Glomerular endothelial cell (primary cell): ENCODE measurements around the gene LRRC45. TPM values are rescaled to one million over a fixed set of nuclear protein-coding genes. Genes with fewer than 3 reads are reported as not detected.
"Not testable (repeated sequence)": the region's sequence is repeated elsewhere in the genome, so short reads cannot be mapped to it uniquely, and the experiment has no call there.

Experiments
- DNase-seq: peaks from one replicate; pipeline ENCODE4 v3.0.0-alpha.2; 2011; ENCODE audit warnings: low read depth, low spot score; ENCODE audit errors: extremely low read depth
- total RNA-seq: library from RNA; depleted of rRNA; stranded (reverse); fragments of >200 nt; gene quantifications from 2 replicates; pipeline ENCODE4 v1.2.3, GENCODE V29; 2015

Gene LRRC45
- total RNA-seq, 1 donor from 2014 or later: 24.9 TPM

DNA sequence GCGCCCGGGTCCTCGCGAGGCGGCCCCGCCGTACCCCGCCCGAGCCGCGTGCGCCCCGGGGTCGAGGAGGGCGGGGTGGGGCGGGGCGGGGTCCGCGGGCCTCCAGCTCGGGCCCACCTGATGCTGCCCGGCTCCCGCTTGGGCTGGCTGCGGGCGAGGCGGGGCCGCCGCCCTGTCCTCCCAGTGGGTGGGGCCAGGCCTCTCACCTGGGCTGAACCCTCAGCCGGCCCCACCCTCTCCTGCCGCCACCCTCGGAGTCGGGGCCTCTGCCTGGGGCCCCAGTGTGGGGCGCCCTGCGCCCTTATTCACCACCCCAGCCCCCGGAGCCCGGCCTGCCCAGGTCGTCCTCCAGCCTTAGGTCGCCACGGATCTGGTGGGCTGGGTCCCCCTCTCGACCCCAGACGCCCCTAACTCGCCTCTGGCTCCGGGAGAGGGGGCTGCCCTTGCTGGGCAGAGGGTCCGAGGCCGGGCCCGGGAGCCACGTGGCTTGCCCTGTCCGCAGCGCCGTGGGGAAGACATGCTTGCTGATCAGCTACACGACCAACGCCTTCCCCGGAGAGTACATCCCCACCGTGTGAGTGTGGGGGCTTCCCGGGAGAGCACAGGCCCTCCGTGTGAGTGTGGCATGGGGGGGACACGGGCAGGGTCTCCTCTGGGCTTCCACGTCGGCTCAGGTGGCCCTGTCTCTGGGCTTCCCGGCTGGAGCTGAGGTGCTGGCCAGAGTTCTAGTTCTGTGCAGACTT is 9.0 kb downstream of the LRRC45 start:
- no peak for DNase-seq

GRCh38 chr17:82033359-82034085 is 10.4 kb downstream of the LRRC45 start:
- DNase-seq: no peak

GRCh38 chr17:82034371-82035011 is 11.4 kb downstream of the LRRC45 start:
- DNase-seq: no peak

- DNase-seq: no peak
Observed at GRCh38 chr17:82035488-82035887, 12.4 kb downstream of the LRRC45 start.

GRCh38 chr17:82035956-82036633 is 13.0 kb downstream of the LRRC45 start:
- DNase-seq: no peak

DNA sequence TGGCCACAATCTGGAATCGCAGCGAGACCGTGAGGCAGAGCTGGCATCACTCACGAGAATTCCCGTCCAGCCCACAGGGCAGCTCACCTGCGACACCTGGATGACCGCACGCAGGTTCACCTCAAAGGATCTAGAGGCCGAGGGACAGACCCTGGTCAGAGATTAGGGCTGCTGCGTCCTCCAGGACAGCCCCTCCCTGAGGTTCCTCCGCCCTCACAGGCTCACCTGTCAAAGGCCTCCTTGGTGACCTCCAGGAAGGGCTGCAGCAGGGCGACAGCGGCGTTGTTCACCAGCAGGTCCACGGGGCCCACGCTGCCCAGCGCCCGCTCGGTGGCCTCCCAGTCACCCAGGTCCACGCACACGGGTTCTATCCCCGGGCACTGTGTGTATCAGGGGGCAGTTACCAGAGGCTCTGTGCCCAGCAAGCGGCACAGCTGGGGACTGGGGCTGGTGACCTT is 13.6 kb downstream of the LRRC45 start:
- no peak for DNase-seq

GRCh38 chr17:82037092-82037888 is 14.2 kb downstream of the LRRC45 start, which contains the start of gene DCXR:
DCXR (minus strand) TSS chr17:82037697; CDS start chr17:82037682, 15 bp downstream.
- no peak for DNase-seq

DNA sequence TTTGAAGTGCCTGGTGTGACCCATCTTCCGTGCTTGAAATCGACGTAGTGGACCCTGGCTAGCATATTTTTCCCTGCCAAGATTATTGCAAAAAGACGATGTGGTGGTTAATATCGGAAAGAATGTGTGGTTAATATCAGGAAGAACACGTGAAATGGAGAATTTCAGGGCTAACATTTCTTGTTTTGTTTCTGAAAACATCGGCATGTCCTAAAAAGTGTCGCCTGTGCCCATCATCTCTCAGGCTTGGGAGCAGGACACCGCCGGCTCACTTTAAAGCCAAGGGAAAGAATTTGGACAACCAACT is 14.7 kb downstream of the LRRC45 start:
- DNase-seq: no peak

- DNase-seq: not testable (repeated sequence)
Observed at GRCh38 chr17:82038796-82039409, 15.8 kb downstream of the LRRC45 start.

GRCh38 chr17:82039695-82040299 is 16.7 kb downstream of the LRRC45 start:
- no peak for DNase-seq

DNA sequence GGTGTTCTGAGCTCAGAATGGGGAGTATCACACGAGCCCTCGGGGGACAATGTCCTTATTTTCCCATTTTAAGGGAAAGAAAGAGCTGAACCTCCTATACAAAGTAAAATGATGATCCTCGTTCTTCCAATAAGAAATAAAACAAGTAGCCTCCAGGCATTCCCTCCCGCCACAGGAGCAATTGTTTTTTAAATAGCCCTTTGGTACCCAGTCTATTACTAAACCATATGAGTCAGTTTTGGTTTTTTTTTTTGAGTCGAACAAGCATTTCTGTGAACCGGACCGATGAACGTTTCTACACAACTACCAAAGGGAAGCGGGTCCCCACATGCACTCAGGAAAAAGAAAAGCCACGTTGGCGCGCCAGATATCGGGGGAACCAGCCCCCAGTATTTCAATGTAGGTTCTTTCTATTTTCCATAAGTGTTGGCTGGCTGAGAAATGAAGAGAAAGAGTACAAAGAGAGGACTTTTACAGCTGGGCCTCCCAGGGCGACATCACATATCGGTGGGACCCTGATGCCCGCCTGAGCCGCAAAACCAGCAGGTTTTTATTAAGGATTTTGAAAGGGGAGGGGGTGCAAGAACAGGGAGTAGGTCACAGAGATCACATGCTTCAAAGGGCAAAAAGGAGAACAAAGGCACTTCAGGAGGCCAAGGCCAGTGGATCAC is 18.2 kb downstream of the LRRC45 start:
- DNase-seq: no peak

DNA sequence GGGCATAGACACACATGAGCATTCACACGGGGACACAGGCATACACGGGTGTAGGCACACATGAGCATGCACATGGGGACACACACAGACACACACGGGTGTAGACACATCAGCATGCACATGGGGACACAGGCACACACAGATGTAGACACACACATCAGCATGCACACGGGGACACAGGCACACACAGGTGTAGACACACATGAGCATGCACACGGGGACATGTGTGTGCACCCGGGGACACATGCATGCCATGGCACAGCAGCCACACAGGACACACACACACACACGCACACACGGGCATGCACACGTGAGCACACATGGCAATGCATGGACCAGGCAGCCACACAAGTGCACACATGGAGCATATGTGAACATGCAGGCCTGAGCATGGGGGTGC is 19.5 kb downstream of the LRRC45 start:
- no peak for DNase-seq

DNA sequence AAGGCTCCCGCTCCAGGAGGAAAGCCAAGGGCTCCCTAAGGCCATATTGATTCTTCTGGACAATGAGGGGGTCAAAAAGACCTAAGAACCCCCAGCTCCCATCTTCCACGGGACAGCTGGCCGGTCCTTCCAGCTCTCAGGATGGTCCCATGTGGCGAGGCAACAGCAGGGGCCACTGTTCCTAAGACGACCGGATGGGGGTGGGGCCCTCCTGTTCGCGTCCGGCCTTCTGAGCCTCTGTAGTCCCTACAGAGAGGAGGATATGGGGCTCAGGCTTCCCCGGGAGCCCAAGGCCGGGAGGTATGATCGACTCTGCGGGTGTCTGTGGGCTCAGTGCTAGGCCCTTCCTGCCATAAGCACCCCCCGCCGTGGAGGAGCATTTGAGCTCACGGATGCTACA is 20.4 kb downstream of the LRRC45 start:
- DNase-seq: no peak

DNA sequence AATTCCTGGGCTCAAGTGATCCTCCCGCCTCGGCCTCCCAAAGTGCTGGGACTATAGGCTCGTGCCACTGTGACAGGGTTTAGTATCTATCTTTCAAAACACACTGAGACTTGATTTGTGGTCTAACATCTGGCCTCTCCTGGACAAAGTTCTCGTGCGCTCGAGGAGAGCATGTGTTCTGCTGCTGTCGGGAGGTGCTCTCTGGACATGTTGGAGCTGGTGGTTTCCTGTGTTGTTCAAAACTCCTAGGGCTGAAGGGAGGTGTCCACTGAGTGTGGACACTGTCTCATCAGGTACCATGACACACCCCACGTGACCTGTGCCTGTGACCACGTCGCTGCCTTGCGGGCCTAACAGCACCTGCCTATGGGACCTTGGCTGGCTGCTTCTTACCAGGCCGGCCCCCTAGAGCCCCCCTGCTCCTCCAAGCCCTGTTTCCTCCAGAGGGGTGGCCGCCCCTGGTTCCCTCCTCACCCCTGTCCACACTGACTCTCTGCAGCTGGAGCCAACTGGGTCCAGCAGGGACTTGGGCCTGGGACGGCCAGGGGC is 22.9 kb downstream of the LRRC45 start:
- DNase-seq: no peak

- DNase-seq: no peak
Observed at GRCh38 chr17:82046903-82047302, 23.8 kb downstream of the LRRC45 start.

DNA sequence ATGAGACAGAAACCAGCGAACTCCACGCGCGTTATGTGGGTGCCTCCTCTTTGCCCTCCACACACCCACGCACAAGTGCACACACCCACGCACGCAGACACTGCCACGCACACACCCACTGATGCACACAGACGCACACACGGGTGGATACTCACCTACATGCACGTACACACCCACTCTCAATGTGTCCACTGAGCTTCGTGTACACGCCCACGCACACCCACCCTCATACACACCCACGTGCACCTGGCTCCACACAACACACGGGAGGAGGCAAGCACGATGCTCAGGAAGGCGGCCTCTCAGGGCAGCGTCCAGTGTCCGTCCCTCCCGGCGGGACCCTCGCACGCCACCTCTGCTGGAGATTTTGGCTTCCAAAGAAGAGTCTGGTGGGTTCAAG is 24.3 kb downstream of the LRRC45 start:
- no peak for DNase-seq

DNA sequence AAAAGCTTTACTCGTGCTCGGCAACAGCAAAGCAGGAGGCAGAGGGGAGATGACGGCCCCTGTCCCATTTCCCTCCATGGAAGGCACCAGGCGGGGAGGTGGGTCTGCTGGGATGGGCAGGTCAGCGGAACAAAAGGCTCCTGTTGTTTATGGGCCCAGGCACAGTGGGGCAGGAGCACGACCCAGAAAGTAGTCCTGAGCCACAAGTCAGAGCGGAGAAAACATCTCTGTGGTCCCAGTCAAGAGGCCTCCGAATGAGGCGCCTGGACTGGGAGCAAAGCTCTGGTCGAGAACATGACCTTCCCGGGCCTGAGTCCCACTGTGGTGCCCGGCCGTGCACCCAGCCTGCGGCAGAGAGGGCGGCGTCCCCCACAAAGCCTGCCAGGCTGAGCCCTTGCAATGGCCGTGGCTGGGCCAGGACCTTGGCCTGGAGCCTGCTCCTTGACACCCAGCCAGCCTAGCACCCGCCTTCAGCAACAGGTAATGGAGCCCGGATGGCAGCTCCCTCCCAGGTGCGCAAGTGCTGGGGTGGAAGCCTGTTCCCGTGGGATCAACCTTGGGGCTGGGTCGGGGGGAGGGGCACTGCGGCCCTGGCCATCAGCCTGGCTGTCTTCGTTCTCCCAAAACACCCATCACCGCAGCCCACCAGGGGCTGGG is 24.9 kb downstream of the LRRC45 start:
- no peak for DNase-seq

DNA sequence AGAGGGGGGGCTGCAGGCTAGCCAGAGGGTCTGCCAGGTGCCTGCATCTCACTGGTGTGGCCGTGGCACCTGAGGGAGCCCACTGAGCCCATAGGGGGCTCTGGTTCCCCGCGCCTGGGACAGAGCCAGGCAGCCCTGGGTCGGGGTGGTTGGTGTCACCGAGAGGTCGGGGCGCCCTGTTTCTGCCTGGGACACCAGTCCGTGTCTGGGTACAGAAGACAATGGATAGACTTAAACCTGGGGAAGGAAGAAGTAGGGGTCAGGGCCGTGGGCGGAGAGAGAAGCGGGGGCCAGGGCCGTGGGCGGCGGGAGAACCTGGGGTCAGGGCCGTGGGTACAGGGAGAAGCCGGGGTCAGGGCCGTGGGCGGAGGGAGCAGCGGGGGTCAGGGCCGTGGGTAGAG is 25.5 kb downstream of the LRRC45 start:
- no peak for DNase-seq
